ENCODE results near the gene KCTD20.

Gene KCTD20

DNA sequence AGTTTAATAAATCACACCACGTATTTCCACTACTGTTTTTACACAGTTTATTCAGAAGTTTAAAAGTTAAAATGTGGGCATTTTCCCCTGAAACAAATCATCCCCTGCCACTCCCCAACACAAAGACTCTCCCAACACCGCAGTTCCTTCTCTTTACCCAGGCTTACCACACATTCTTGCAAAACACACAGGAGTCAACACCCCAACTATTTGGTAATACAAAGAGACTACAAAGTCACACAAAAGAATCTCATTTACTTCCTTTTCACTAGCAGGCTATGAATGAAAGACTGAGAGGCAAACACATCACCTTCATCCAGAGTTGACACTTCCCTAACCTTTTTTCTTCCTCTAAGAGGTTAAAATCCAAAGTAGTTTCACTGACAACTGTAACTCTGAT lies 51.1 kb downstream of the KCTD20 start:
- TF ChIP-seq POLR2AphosphoS5 (IDR thresholded peaks at IDR 0.05; ENCODE audit: low read depth, low read length) (no peak), FOXP2 (optimal IDR thresholded peaks at IDR 0.05; ENCODE audit: borderline replicate concordance, extremely low read depth, extremely low read length, insufficient read depth) (no peak), SIN3A (IDR thresholded peaks at IDR 0.05; ENCODE audit: borderline replicate concordance, insufficient read depth, low read length) (no peak), TAF1 (IDR thresholded peaks at IDR 0.05; ENCODE audit: borderline replicate concordance, insufficient read depth, low read length) (no peak)
- TF ChIP-seq, protein P1, sequence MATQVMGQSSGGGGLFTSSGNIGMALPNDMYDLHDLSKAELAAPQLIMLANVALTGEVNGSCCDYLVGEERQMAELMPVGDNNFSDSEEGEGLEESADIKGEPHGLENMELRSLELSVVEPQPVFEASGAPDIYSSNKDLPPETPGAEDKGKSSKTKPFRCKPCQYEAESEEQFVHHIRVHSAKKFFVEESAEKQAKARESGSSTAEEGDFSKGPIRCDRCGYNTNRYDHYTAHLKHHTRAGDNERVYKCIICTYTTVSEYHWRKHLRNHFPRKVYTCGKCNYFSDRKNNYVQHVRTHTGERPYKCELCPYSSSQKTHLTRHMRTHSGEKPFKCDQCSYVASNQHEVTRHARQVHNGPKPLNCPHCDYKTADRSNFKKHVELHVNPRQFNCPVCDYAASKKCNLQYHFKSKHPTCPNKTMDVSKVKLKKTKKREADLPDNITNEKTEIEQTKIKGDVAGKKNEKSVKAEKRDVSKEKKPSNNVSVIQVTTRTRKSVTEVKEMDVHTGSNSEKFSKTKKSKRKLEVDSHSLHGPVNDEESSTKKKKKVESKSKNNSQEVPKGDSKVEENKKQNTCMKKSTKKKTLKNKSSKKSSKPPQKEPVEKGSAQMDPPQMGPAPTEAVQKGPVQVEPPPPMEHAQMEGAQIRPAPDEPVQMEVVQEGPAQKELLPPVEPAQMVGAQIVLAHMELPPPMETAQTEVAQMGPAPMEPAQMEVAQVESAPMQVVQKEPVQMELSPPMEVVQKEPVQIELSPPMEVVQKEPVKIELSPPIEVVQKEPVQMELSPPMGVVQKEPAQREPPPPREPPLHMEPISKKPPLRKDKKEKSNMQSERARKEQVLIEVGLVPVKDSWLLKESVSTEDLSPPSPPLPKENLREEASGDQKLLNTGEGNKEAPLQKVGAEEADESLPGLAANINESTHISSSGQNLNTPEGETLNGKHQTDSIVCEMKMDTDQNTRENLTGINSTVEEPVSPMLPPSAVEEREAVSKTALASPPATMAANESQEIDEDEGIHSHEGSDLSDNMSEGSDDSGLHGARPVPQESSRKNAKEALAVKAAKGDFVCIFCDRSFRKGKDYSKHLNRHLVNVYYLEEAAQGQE (IDR thresholded peaks at IDR 0.05; ENCODE audit: insufficient read depth in 1 of 2, low read depth in 2 of 2, low read length in 2 of 2): no peak

DNA sequence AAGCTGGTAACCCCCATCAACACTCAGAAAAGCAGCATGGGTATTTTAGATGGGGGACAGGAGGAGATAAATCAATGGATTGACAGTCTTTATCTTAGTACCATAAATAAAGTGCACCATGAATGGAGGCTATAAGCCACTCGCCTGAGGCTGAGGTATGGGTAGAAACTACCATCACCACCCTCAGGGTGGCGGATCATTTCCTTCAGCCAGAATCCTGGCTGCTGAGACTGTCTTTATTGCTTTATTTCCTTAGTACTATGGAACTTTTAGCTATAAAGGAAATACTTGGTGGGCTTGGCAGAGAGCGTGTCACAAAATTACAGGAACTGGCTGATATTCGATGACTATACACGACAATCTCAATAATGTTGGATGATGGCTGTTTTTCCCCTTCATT lies 52.3 kb downstream of the KCTD20 start:
- TF ChIP-seq TAF1 (IDR thresholded peaks at IDR 0.05; ENCODE audit: borderline replicate concordance, insufficient read depth, low read length): no peak
- TF ChIP-seq POLR2AphosphoS5 (IDR thresholded peaks at IDR 0.05; ENCODE audit: low read depth, low read length): no peak
- TF ChIP-seq, protein P1 (IDR thresholded peaks at IDR 0.05; ENCODE audit: insufficient read depth in 1 of 2, low read depth in 2 of 2, low read length in 2 of 2): no peak
- TF ChIP-seq SIN3A (IDR thresholded peaks at IDR 0.05; ENCODE audit: borderline replicate concordance, insufficient read depth, low read length): no peak

DNA sequence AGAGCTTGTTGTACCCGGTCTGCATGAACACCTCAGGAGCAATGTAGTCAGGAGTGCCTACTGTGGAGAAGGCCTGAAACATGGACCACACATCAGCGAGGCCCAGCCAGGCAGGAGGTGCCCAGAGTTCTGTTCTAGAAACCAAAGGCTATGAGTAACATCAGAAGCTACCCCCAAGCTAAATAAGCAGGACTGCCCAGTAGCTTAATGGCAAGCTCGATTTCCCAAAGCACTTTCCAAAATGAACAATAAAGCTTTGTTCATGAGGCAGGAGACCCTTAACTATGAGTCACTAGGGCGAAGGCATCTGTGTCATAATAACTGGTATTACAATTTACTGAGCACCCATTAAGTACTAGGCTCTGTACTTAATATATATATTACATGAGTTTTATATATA lies 57.1 kb downstream of the KCTD20 start:
- TF ChIP-seq POLR2AphosphoS5 (IDR thresholded peaks at IDR 0.05; ENCODE audit: low read depth, low read length): no peak
- TF ChIP-seq, protein P1 (IDR thresholded peaks at IDR 0.05; ENCODE audit: insufficient read depth in 1 of 2, low read depth in 2 of 2, low read length in 2 of 2): no peak
- TF ChIP-seq TAF1 (IDR thresholded peaks at IDR 0.05; ENCODE audit: borderline replicate concordance, insufficient read depth, low read length): no peak
- TF ChIP-seq SIN3A (IDR thresholded peaks at IDR 0.05; ENCODE audit: borderline replicate concordance, insufficient read depth, low read length): no peak
- no peak for TF ChIP-seq FOXP2 (optimal IDR thresholded peaks at IDR 0.05; ENCODE audit: borderline replicate concordance, extremely low read depth, extremely low read length, insufficient read depth)

DNA sequence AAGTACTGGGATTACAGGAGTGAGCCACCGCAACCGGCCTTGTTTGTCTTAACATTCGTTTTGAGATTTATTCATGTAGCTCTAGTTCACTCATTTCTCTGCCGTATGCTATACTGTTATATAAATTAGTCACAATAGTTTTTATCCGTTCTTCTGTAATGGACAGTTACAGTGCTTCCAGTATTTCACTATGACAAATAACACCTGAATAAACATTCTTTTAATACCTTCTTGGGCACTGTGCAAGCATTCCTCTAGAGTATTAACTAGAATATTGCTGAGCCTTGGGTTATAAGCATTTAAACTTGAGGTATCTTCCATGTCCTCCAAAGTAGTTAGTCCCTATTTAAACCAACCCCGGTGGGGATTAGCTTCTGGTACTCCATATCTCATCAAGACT lies 58.9 kb downstream of the KCTD20 start:
- TF ChIP-seq FOXP2 (optimal IDR thresholded peaks at IDR 0.05; ENCODE audit: borderline replicate concordance, extremely low read depth, extremely low read length, insufficient read depth): no peak
- no peak for TF ChIP-seq TAF1 (IDR thresholded peaks at IDR 0.05; ENCODE audit: borderline replicate concordance, insufficient read depth, low read length)
- TF ChIP-seq POLR2AphosphoS5 (IDR thresholded peaks at IDR 0.05; ENCODE audit: low read depth, low read length): no peak
- TF ChIP-seq, protein P1 (IDR thresholded peaks at IDR 0.05; ENCODE audit: insufficient read depth in 1 of 2, low read depth in 2 of 2, low read length in 2 of 2): no peak
- TF ChIP-seq SIN3A (IDR thresholded peaks at IDR 0.05; ENCODE audit: borderline replicate concordance, insufficient read depth, low read length): no peak

- TF ChIP-seq FOXP2 (optimal IDR thresholded peaks at IDR 0.05; ENCODE audit: borderline replicate concordance, extremely low read depth, extremely low read length, insufficient read depth): no peak
- no peak for TF ChIP-seq TAF1 (IDR thresholded peaks at IDR 0.05; ENCODE audit: borderline replicate concordance, insufficient read depth, low read length)
- TF ChIP-seq, protein P1 (IDR thresholded peaks at IDR 0.05; ENCODE audit: insufficient read depth in 1 of 2, low read depth in 2 of 2, low read length in 2 of 2): no peak
- TF ChIP-seq SIN3A (IDR thresholded peaks at IDR 0.05; ENCODE audit: borderline replicate concordance, insufficient read depth, low read length): no peak
- no peak for TF ChIP-seq POLR2AphosphoS5 (IDR thresholded peaks at IDR 0.05; ENCODE audit: low read depth, low read length)
These were observed 61.4 kb downstream of the KCTD20 start for GRCh38 chr6:36504181-36504580.

Data from PFSK-1 (cell line).